HepG2 (cell line): Measurements from ENCODE around the gene EFNA3. TPM values are rescaled to one million over a fixed set of nuclear protein-coding genes. Genes with fewer than 3 reads are reported as not detected.

Source experiments
- BCL6 ChIP-seq: IDR thresholded peaks from 2 replicates; pipeline ENCODE4 v1.6.1; 2016; ENCODE audit warnings: missing genetic modification reagents, missing compliant biosample characterization
- CBX1 ChIP-seq: IDR thresholded peaks from one replicate; pipeline ENCODE4 v1.6.1; 2016; ENCODE audit warnings: antibody characterized with exemption, low read depth
- CREB1 ChIP-seq, 2 experiments: fragments of 450-650 bp in 1 of 2; IDR thresholded peaks; 2 replicates each; pipeline ENCODE4 v1.6.1; 2016 to 2017; ENCODE audit warnings: control low read depth in 1 of 2, mild to moderate bottlenecking in 1 of 2, missing compliant biosample characterization in 1 of 2, missing genetic modification characterization in 1 of 2
- FOSL1 ChIP-seq: sonication (generic); formaldehyde crosslinking; IDR thresholded peaks from 2 replicates; pipeline ENCODE4 v1.9.0; 2021; ENCODE audit warnings: missing genetic modification reagents, borderline replicate concordance
- FOSL2 ChIP-seq: sonication (generic); formaldehyde crosslinking; IDR thresholded peaks from 2 replicates; pipeline ENCODE4 v1.4.0; 2020; ENCODE audit warnings: missing genetic modification reagents
- FOXM1 ChIP-seq: sonication (generic); formaldehyde crosslinking; IDR thresholded peaks from 2 replicates; pipeline ENCODE4 v1.5.0; 2020; ENCODE audit warnings: missing genetic modification reagents
- GFI1 ChIP-seq: sonication (generic); formaldehyde crosslinking; IDR thresholded peaks from 2 replicates; pipeline ENCODE4 v1.5.0; 2020; ENCODE audit warnings: missing genetic modification reagents, mild to moderate bottlenecking, borderline replicate concordance
- GTF3A ChIP-seq: sonication (generic); formaldehyde crosslinking; conservative IDR thresholded peaks from 2 replicates; pipeline ENCODE4 v1.4.0; 2020; ENCODE audit warnings: mild to moderate bottlenecking, missing genetic modification reagents
- HNF4G ChIP-seq, 2 experiments: sonication (generic) in 1 of 2; formaldehyde crosslinking in 1 of 2; IDR thresholded peaks; 2 replicates each; pipeline versions ENCODE4 v1.4.0 to v1.6.1; 2011 to 2020; ENCODE audit warnings: borderline replicate concordance in 2 of 2, low read depth in 2 of 2, mild to moderate bottlenecking in 2 of 2, low read length in 1 of 2, missing genetic modification reagents in 1 of 2, moderate library complexity in 1 of 2
- HOXA9 ChIP-seq: sonication (generic); formaldehyde crosslinking; IDR thresholded peaks from 2 replicates; pipeline ENCODE4 v1.8.1; 2022; ENCODE audit warnings: missing genetic modification reagents, mild to moderate bottlenecking, moderate library complexity, borderline replicate concordance
- KDM1A ChIP-seq: IDR thresholded peaks from 2 replicates; pipeline ENCODE4 v1.6.1; 2016; ENCODE audit warnings: missing compliant biosample characterization
- KDM4B ChIP-seq: sonication (generic); formaldehyde crosslinking; IDR thresholded peaks from 2 replicates; pipeline ENCODE4 v1.4.0; 2020; ENCODE audit warnings: missing genetic modification reagents
- MTA3 ChIP-seq: sonication (generic); formaldehyde crosslinking; IDR thresholded peaks from 2 replicates; pipeline ENCODE4 v1.4.0; 2020; ENCODE audit warnings: missing genetic modification reagents
- MTF1 ChIP-seq: sonication (generic); formaldehyde crosslinking; IDR thresholded peaks from 2 replicates; pipeline ENCODE4 v1.5.0; 2020; ENCODE audit warnings: missing genetic modification reagents
- RBFOX2 ChIP-seq: fragments of 200-400 bp; formaldehyde crosslinking; IDR thresholded peaks from 2 replicates; pipeline ENCODE4 v1.6.1; 2017; ENCODE audit warnings: low read depth, mild to moderate bottlenecking, low read length
- RFXANK ChIP-seq: IDR thresholded peaks from 2 replicates; pipeline ENCODE4 v1.6.1; 2016
- TOE1 ChIP-seq: sonication (generic); formaldehyde crosslinking; IDR thresholded peaks from 2 replicates; pipeline ENCODE4 v1.4.0; 2020; ENCODE audit warnings: mild to moderate bottlenecking, missing genetic modification reagents
- ZNF263 ChIP-seq: sonication (generic); formaldehyde crosslinking; IDR thresholded peaks from 2 replicates; pipeline ENCODE4 v1.4.0; 2020; ENCODE audit warnings: missing genetic modification reagents
- ZNF326 ChIP-seq: sonication (generic); formaldehyde crosslinking; IDR thresholded peaks from 2 replicates; pipeline ENCODE4 v1.4.0; 2020; ENCODE audit warnings: missing genetic modification reagents, borderline replicate concordance
- ZNF333 ChIP-seq: sonication (generic); formaldehyde crosslinking; IDR thresholded peaks from 2 replicates; pipeline ENCODE4 v1.4.0; 2020; ENCODE audit warnings: mild to moderate bottlenecking, missing genetic modification reagents, borderline replicate concordance
- ZNF431 ChIP-seq: sonication (generic); formaldehyde crosslinking; IDR thresholded peaks from 2 replicates; pipeline ENCODE4 v1.9.0; 2022; ENCODE audit warnings: missing genetic modification reagents, low read depth, mild to moderate bottlenecking, borderline replicate concordance
- ZNF563 ChIP-seq: sonication (generic); formaldehyde crosslinking; IDR thresholded peaks from 2 replicates; pipeline ENCODE4 v1.8.0; 2022; ENCODE audit warnings: mild to moderate bottlenecking, moderate library complexity, missing genetic modification reagents
- ZNF570 ChIP-seq: sonication (generic); formaldehyde crosslinking; IDR thresholded peaks from 2 replicates; pipeline ENCODE4 v1.4.0; 2020; ENCODE audit warnings: mild to moderate bottlenecking, missing genetic modification reagents, borderline replicate concordance
- ZNF747 ChIP-seq: sonication (generic); formaldehyde crosslinking; IDR thresholded peaks from 2 replicates; pipeline ENCODE4 v1.8.1; 2023; ENCODE audit warnings: missing genetic modification reagents, mild to moderate bottlenecking, borderline replicate concordance
- ZNF776 ChIP-seq: sonication (generic); formaldehyde crosslinking; IDR thresholded peaks from 2 replicates; pipeline ENCODE4 v1.4.0; 2020; ENCODE audit warnings: mild to moderate bottlenecking, missing genetic modification reagents
- ZNF891 ChIP-seq: sonication (generic); formaldehyde crosslinking; IDR thresholded peaks from 2 replicates; pipeline ENCODE4 v1.5.0; 2020; ENCODE audit warnings: mild to moderate bottlenecking, missing genetic modification reagents
- polyA plus RNA-seq, 8 experiments: library from polyadenylated mRNA; depleted of rRNA in 3 of 8; stranded (reverse) in 7 of 8; unstranded in 1 of 8; fragments of >200 nt; fragmentation: Illumina TruSeq in 4 of 8; extraction: Trizol in 4 of 8; gene quantifications; 2 replicates each; pipeline versions ENCODE4 v1.2.1 to v1.2.3, GENCODE V29; 2011 to 2016; ENCODE audit warnings: low read depth in 4 of 8, missing spikeins in 1 of 8, mixed read lengths in 1 of 8; ENCODE audit not compliant: insufficient read depth in 1 of 8
- total RNA-seq, 5 experiments: library from RNA; depleted of rRNA; stranded (reverse); fragments of >200 nt; fragmentation: Illumina TruSeq; extraction: Trizol; gene quantifications; 2 replicates each; pipeline ENCODE4 v1.2.3, GENCODE V29; 2016; ENCODE audit warnings: low read depth in 1 of 5
- TF ChIP-seq, protein P1 (sequence below): sonication (generic); formaldehyde crosslinking; IDR thresholded peaks from 2 replicates; pipeline ENCODE4 v1.5.1; 2020; ENCODE audit warnings: mild to moderate bottlenecking, moderate library complexity, missing genetic modification reagents

Gene EFNA3
- total and polyA plus RNA-seq, 2 of the 13 experiments (the other 11 are each of a cell fraction or from before 2014, with no cell fraction given): 1.0 to 5.7 TPM

DNA sequence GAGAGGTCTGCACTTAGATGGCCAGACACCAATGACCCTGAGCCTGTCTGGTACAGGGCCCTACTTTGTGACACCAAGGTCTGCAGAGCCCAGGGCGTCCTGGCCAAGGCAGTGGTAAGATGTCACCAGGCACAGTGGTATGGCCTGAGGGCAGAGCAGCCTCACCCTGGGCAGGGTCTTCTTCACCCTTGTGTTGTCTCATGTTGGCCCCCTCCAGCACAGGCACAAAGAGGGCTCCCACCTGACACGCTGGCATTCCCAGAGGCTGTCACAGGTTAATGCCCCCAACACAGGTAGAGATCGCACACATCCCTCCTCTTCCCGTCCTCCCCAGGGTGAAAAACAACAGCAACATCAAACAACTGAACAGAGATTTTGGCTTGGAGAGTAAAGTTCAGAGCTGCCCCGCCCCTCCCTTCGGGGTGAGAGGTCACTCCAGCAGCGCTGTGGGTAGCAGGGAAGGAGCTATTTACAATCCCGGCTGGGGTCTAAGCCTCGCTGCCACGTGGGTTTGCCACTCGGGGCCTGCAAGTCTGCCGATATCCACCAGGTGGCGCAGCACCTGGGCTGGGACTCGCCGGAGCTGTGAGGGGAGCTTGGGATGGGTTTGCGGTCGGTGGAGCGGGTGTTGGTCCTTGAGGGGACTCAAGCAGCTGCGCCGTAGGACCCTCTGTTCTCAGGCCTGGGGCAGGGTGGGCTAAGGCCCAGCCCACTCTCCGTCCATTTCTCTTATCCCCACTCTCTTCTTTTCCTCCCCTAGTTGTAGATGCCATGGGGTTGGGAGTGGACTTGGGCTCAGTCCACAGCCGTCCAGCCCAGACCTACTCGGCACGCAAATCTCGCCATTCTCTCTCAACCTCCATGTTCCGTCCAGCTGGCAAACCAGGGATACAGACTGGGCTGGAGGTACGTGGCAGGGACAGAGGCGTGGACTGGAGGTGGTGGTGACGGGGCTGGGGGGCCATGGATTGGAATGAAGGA lies 12.7 kb downstream of the EFNA3 start (continued):
- TF ChIP-seq FOXM1: no peak
- no peak for TF ChIP-seq RBFOX2
- no peak for TF ChIP-seq ZNF891 (CRISPR knock-in tag)
- peak; percentile 96 for TF ChIP-seq ZNF263 (CRISPR knock-in tag)
- TF ChIP-seq FOSL2: peak; percentile 58
- TF ChIP-seq ZNF431 (CRISPR knock-in tag): no peak; the same call in 1 of the 2 replicates
- TF ChIP-seq KDM4B (CRISPR knock-in tag): peak; percentile 53; the same call in 1 of the 2 replicates
- peak; percentile 63 for TF ChIP-seq HNF4G (IDR thresholded peaks at IDR 0.05; ENCODE audit: borderline replicate concordance, low read depth, low read length)
- peak; percentile 83 for TF ChIP-seq HNF4G (CRISPR knock-in tag; IDR thresholded peaks at IDR 0.05; ENCODE audit: borderline replicate concordance, low read depth)
- no peak for TF ChIP-seq ZNF776 (CRISPR knock-in tag)
- no peak for TF ChIP-seq GTF3A
- peak; percentile 62 for TF ChIP-seq BCL6 (CRISPR knock-in tag)
- peak; percentile 98 for TF ChIP-seq GFI1 (CRISPR knock-in tag)
- TF ChIP-seq FOSL1 (CRISPR knock-in tag): no peak
- TF ChIP-seq CBX1: no peak
- no peak for TF ChIP-seq TOE1
- 0 out of 2 replicates have a peak, but pooled peaks have one; percentile 22 for TF ChIP-seq RFXANK (CRISPR knock-in tag)
- no peak for TF ChIP-seq MTF1 (CRISPR knock-in tag)
- TF ChIP-seq ZNF326 (CRISPR knock-in tag): no peak
- no peak for TF ChIP-seq HOXA9 (CRISPR knock-in tag)
- TF ChIP-seq KDM1A: peak; percentile 39; the same call in 1 of the 2 replicates
- no peak for TF ChIP-seq CREB1 (IDR thresholded peaks at IDR 0.05)
- no peak for TF ChIP-seq CREB1 (CRISPR knock-in tag; IDR thresholded peaks at IDR 0.05)
- 0 out of 2 replicates have a peak, but pooled peaks have one; percentile 29 for TF ChIP-seq ZNF747 (CRISPR knock-in tag)
- TF ChIP-seq, protein P1, sequence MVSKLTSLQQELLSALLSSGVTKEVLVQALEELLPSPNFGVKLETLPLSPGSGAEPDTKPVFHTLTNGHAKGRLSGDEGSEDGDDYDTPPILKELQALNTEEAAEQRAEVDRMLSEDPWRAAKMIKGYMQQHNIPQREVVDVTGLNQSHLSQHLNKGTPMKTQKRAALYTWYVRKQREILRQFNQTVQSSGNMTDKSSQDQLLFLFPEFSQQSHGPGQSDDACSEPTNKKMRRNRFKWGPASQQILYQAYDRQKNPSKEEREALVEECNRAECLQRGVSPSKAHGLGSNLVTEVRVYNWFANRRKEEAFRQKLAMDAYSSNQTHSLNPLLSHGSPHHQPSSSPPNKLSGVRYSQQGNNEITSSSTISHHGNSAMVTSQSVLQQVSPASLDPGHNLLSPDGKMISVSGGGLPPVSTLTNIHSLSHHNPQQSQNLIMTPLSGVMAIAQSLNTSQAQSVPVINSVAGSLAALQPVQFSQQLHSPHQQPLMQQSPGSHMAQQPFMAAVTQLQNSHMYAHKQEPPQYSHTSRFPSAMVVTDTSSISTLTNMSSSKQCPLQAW (CRISPR knock-in tag): peak; percentile 91
- TF ChIP-seq ZNF570 (CRISPR knock-in tag): no peak
- no peak for TF ChIP-seq ZNF563 (CRISPR knock-in tag)
- TF ChIP-seq MTA3 (CRISPR knock-in tag): no peak
- no peak for TF ChIP-seq ZNF333
